ENCODE measurements around the gene PPA1. TPM values are rescaled to one million over a fixed set of nuclear protein-coding genes. Genes with fewer than 3 reads are reported as not detected.

The PPA1 gene
- total RNA-seq (115 and 140 TPM in 2 replicates), polyA plus RNA-seq (48.5 and 63.5 TPM in 2 replicates), polyA minus RNA-seq (62.0 and 80.5 TPM in 2 replicates), Bru-seq, nascent RNA (percentile 84 among the genes with signal in this experiment), BruChase-seq, experiment 1, labeled RNA remaining after a 6-hour chase (percentile 84 among the genes with signal in this experiment), BruChase-seq, experiment 2, labeled RNA remaining after a 2-hour chase (percentile 70 among the genes with signal in this experiment)
- 108 and 109 TPM in 2 replicates for polyA plus RNA-seq (2011; cell fraction: cytosol; rRNA removed)
- 45.8 and 59.1 TPM in 2 replicates for polyA plus RNA-seq (2011; cell fraction: nucleus; rRNA removed)
- 187 and 200 TPM in 2 replicates for polyA plus RNA-seq (2012)
- 145 TPM for polyA minus RNA-seq (2011; cell fraction: cytosol; rRNA and poly(A)+ RNA removed)
- polyA minus RNA-seq (2011; cell fraction: nucleus; rRNA and poly(A)+ RNA removed) = 32.3 and 60.3 TPM in 2 replicates
- long read RNA-seq, transcript PPA1-202 (11 exons, 1,295 nt) = major isoform, 266 of 283 reads
- long read RNA-seq, partial matches to known transcripts = 10 of 283 reads
- long read RNA-seq, other reads (novel, unspliced or antisense) = 7 of 283 reads

GRCh38 chr10:70233109-70233938 is at the start of gene PPA1:
Gene PPA1, minus strand, starts transcription at chr10:70233429. Its CDS starts 102 bp downstream, at chr10:70233327.
- Histone ChIP-seq H2AFZ (ENCODE audit: low read depth, low read length) (peak within 1 kb of the TSS; percentile 93), H4K20me1 (replicated peaks; ENCODE audit: control insufficient read depth, extremely low read depth, insufficient read depth, low read length) (no peaks in the 10 kb centered on the region), H3K9me1 (replicated peaks; ENCODE audit: control insufficient read depth, extremely low read depth, insufficient read depth, low read length) (no peaks in the 10 kb centered on the region), H3K27me3 (ENCODE audit: control insufficient read depth in 2 of 2, insufficient read depth in 2 of 2, low read length in 2 of 2) (no peaks in the 10 kb centered on the region), H3K4me3 (replicated peaks in 1 of 3; ENCODE audit: insufficient read depth in 1 of 3, low read depth in 1 of 3, low read length in 3 of 3) (peak within 1 kb of the TSS; percentile 72 to 91 (median 80)), H3K9ac (replicated peaks; ENCODE audit: extremely low read depth, insufficient read depth, low read length) (peak within 1 kb of the TSS; percentile 80), H3K4me1 (ENCODE audit: control insufficient read depth, extremely low read depth, insufficient read depth, low read length) (peaks cover 11% of the 10 kb centered on the region), H3K9me3 (replicated peaks; ENCODE audit: control insufficient read depth, insufficient read depth, low read length) (no peaks in the 10 kb centered on the region), H3K4me2 (ENCODE audit: insufficient read depth, low read length) (peak within 1 kb of the TSS; percentile 83), H3K36me3 (ENCODE audit: control insufficient read depth in 2 of 2, extremely low read depth in 1 of 2, insufficient read depth in 2 of 2, low read length in 2 of 2) (peaks cover 0 to 4% of the 10 kb centered on the region in 2 experiments), H3K79me2 (ENCODE audit: control insufficient read depth, insufficient read depth, low read length) (peaks cover 38% of the 10 kb centered on the region), H3K27ac (ENCODE audit: insufficient read depth, low read depth, low read length) (peak within 1 kb of the TSS; percentile 58)
- ChIA-PET POLR2A (interaction anchor here (0.6 to 1.0 kb wide), 2 partner anchors 12 to 63 kb away, joined by 3 to 6 read pairs; partner anchors contain the start of gene SAR1A), CTCF (interaction anchor here (0.9 to 4.5 kb wide), 13 partner anchors 10 to 171 kb away, joined by 3 to 50 read pairs (median 5); partner anchors contain the start of genes EIF4EBP2 and TYSND1)
- dilution Hi-C loops (cut with MboI; ENCODE audit: extremely low pct_ligation_motif_present, low sequenced_read_pairs) = no loop called here
- FAIRE-seq = peak; percentile 90
- TF ChIP-seq MYC (IDR thresholded peaks at IDR 0.05; ENCODE audit: low read depth, low read length) = peak; percentile 9
- TF ChIP-seq POLR2A (IDR thresholded peaks at IDR 0.05; ENCODE audit: low read depth, low read length) = peak; percentile 95
- peak in 1 of 2 donors; percentile 9 for TF ChIP-seq CTCF (IDR thresholded peaks at IDR 0.05; ENCODE audit: extremely low read depth in 1 of 2, insufficient read depth in 1 of 2, low read depth in 1 of 2, low read length in 2 of 2)
- no peak for TF ChIP-seq GATA2 (IDR thresholded peaks at IDR 0.05; ENCODE audit: insufficient read depth, insufficient read length, low read depth, low read length)
- no peak for TF ChIP-seq JUN (IDR thresholded peaks at IDR 0.05; ENCODE audit: borderline replicate concordance, insufficient read depth, insufficient read length, low read depth)
- TF ChIP-seq EZH2 (IDR thresholded peaks at IDR 0.05; ENCODE audit: borderline replicate concordance, low read depth, low read length, severe bottlenecking) = no peak
- TF ChIP-seq MAX (IDR thresholded peaks at IDR 0.05; ENCODE audit: insufficient read depth, insufficient read length) = peak; percentile 80
- no peak for TF ChIP-seq FOS (IDR thresholded peaks at IDR 0.05; ENCODE audit: borderline replicate concordance, insufficient read depth, low read length)
- TF ChIP-seq POLR2AphosphoS5 (IDR thresholded peaks at IDR 0.05; ENCODE audit: insufficient read depth, low read depth, low read length) = peak; percentile 92
- BruUV-seq (replicated peaks) = TSS peak; percentile 52
- peak; percentile 96 for DNase-seq (ENCODE audit: low read depth, low spot score)
- intact Hi-C loops (cut with micrococcal nuclease) = loop anchor here (1.0 to 5.0 kb wide), 5 partner anchors 63 to 149 kb away; partner anchors contain the start of genes LRRC20, SAR1A and TYSND1
